ENCODE data around the gene AGAP1.

Gene AGAP1

DNA sequence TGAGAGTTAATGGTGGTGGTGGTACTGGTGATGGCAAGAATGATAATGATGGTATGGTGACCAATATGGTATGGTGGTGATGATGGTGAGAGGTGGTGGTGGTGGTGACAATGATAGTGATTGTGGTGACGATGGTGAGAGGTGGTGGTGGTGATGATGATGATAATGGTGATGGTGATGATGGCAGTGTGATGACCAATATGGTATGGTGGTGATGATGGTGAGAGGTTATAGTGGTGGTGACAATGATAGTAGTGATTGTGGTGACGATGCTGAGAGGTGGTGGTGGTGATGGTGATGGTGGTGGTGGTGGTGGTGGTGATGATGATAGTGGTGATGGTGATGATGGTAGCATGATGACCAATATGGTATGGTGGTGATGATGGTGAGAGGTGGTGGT lies 505.2 kb downstream of the AGAP1 start:
- no peak for DNase-seq (ENCODE audit: low read depth)

DNA sequence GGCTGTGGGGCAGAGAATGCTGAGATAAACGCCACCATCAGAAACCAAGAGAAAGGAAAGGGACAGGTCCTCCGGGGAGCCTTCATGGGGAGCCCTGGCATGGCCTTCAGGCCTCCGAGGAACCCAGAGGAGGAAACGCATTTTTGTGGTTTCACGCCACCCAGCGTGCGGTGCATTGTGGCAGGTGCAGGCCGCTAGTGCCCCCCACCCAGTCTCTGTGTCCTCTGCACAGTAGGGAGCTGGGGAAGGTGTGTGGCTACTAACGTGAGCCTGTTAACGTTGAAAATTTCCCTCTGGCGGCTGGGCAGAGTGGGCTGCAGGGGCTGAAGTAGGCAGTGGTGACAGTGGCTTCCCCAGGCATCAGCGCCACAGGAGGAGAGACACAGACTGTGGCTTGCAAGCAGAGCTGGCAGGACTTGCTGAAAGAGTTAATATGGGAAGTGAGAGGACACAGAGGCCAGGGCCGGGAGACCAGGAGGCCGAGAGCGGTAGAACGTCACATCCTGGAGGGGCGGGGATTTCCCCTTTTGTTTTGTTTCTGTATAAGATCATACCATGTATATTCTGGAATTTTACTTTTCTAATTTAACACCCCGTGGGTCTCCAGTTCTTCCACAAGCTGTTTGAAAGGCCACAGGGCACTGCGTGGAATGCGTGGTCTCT lies 507.5 kb downstream of the AGAP1 start:
- DNase-seq (ENCODE audit: low read depth) = no peak

DNA sequence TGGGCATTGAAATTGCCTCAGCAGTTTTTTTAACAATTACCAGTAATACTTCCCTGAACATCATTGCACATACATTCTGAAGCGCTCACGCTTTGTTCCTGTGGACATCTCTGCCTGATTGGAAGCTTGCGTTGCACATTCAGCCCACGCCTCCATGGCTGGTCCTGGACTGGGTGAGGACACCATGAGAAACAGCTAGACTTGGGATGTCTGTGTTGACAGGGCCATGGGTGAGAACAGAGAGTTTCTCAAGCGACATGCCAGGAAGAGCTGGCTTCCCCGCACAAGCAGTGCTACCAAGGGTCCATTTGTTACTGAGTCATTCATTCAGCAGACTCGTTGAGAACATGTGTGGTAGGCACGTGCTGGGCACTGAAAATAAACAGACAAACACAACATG lies 508.0 kb downstream of the AGAP1 start:
- DNase-seq (ENCODE audit: low read depth) = no peak

DNA sequence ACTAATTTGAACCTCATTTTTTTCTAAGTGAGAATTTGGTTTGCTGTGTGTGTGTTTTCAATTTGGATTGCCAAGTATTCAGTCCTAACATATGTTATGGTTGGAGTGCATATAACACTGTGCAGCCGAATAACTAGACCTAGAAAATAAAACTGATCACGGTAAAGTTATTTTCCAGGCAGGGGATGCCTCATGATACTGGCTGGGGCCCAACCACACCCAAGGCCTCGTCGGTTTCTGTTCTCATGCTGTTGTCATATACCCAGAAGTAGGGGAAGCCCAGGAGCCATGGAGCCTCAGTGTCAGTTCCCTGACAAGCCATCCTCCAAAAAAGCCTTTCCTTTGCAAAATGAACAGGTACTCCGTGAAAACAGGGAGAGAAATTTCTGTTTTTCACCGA lies 514.2 kb downstream of the AGAP1 start:
- no peak for DNase-seq (ENCODE audit: low read depth)

DNA sequence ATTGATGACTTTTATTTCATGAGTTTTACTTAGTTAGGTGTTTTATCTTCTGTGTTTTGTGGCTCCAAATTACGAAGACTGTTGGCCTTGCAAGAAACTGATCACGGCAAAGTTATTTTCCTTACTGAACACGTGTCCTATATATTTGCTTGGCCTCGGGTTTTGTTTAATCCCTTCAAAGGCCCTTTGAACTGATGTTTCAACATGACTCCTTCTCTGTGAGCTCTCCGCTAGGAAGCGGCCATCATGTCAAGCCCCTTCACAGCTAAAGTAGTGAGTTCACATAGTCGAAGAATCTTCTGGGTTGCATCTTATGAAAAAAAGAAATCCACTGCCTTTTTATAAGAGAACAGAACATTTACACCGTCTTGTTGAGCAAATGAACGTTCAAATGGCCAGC lies 515.0 kb downstream of the AGAP1 start:
- DNase-seq (ENCODE audit: low read depth) = no peak

DNA sequence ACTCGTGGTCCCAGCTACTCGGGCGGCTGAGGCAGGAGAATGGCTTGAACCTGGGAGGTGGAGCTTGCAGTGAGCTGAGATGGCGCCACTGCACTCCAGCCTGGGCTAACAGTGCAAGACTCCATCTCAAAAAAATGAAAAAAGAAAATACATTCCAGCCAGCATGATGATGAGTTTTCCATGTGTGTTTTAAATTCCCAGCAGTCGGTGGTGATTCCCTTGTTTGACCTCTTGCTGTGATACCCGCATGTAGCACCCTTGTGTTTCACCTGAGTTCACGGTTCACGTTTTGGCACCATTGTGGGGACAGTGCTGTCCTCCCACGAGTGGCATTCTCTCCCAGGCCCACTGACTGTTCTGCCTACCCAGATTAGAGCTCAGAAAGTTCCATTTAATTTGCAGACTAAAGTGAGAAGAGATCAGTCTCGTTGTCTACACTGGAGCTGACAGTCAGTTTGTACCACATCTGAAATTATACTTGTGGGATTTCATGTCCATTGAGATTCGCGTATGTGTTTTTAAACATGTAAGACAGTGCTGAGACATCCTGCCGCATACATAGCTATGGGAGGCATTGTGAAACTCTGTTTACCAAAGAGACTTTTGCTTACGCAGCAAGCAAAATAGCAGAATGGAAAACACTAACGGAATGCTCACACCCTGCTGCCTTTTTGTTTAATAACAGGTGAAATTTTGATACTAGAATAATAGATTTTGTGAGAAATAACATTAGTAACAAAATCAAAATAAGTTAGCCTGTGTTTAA lies 517.3 kb downstream of the AGAP1 start:
- DNase-seq (ENCODE audit: low read depth) = no peak

DNA sequence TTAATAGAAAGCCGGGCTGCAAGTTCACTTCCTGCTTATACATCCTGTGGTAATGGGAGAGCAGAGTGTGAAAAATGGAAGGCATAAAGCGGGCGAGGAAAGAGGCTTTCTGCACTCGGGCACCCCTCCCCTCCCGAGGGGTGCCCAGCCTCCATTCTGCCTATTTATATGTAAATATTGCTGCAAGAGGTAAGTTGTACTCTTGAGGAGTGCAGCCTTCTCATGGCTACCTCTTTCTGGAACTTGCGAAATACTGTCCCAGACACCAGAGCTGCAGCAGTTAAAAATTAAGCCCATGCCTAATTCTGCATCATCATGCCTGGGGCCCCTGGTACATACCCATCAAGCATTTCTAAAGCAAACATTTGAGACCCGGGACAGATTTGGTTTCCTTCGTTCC lies 518.3 kb downstream of the AGAP1 start:
- DNase-seq (ENCODE audit: low read depth) = no peak

DNA sequence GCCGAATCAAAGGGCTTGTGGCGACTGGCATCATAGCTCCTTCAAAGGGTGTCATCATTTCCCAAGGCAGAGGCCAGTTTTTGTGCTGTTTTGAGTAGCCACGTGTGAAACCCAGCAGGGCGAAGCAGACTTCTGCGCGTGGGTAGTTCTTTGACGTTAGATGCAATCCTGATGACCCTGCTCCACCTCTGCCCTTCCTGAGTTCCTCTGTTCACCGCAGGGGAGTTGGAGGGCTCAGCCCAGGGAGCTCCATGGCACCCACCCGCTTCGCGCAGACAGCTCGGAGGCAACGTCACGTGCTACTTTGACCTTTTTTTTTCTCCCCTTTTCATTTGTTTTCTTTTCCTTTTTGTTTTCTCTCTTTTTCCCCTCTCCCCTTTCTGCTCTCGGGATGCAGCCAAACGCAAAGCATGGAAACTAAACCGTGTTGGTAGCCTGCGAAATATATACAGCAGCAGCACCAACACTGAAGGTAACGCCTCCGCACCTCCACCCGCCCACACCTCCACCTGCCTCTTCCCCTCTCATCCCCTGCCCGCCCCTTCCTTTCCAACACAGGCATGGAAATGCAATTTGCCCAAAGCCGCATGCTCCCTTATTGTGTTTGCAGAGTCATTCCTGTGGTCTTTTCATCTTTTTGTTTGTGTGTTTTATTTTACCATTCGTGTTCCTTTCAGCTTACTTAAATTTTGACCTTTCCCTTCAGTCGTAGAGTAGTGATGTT lies 520.7 kb downstream of the AGAP1 start:
- DNase-seq (ENCODE audit: low read depth) = no peak

DNA sequence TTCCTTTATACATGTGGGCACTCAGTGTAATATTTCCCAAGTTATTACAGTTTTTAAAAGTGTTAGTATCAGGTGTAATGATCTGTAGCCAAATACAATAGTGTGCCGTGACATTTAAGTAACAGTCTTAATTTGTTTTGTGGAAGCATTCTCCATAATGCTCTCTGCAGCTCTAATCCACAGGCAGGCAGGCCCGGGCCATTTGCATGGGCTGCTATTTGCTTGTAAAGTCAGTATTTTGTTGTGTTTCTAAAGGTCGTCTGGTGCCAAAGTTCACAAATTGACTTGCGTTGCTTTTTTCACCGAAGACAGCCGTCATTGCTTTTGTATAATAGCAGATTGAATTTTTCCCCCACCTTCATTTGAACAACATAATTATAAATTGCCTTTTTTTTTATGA lies 521.3 kb downstream of the AGAP1 start:
- no peak for DNase-seq (ENCODE audit: low read depth)

DNA sequence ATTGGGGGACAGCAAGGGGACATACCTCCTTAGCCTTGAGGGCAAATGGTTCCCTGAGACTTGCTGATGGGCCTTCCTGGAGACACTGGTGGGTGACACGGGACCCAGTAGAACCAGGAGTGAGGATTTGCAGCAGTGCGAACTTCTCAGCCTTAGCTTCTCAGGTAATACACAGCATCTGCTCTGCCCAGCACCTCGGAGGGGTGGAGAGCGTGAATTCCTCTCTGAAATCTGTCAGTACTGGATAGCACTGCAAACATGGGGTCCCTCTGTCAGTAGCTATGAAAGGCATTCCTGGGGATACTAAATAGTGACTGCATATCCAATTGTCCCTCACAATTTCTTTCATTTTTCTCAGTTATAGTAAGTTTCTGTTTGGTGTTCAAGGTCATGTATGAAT lies 522.7 kb downstream of the AGAP1 start:
- DNase-seq (ENCODE audit: low read depth) = no peak

DNA sequence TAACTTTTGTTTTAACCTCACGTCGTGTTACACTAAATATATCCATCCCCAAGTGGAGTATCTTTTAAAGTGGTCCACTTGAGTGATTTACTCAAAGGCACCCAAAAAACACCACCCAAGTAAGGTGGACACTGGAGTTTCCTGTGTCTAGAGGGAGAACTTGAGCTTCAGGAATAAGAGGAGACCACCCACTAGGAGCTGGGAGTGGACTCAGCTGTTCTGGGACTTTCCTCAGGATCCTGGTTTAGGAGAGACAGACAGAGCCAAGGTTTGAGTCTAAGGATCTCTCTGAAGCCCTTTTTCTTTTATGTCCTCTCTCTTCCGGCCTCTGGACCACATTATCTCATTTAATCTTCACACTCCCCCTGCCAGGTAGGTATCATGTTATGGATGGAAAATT lies 523.6 kb downstream of the AGAP1 start:
- DNase-seq (ENCODE audit: low read depth) = no peak

DNA sequence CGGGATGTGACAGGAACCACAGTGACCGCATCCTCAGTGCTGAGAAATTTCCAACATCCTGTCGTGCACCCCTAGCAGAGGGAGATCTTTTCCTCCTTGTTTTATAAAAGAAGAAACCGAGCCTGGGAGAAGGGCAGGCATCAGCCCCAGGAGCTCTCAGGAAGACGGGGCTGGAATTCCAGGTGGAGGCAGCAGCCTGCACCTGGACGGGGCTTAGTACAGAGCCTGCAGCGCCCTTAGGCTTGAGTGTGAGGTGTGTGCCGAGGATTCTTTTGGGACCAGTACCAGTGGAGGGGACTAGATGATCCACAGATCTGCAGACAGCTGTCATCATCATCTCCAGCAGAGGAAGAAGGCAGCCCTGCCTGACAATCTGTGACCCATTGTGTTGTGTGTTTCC lies 525.6 kb downstream of the AGAP1 start:
- no peak for DNase-seq (ENCODE audit: low read depth)

DNA sequence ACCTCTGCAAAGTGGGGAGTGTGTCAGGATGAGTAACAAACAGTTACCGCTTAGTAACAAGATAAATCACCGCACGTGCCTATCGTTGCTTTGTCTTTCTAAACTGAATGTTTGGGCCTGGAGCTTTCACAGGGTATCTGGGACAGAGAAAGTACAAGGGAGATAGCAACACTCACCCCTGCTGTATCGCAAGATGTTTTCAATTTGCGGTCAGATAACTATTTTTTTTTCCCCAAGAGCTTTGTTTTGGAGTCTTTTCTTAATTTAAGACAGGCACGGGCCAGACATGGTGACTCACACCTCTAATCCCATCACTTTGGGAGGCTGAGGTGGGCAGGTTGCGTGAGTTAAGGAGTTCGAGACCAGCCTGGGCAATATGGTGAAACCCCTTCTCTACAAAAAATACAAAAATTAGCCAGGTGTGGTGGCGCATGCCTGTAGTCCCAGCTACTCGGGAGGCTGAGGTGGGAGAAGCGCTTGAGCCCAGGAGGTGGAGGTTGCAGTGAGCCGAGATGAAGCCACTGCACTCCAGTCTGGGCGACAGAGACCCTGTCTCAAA lies 527.7 kb downstream of the AGAP1 start:
- DNase-seq (ENCODE audit: low read depth) = peak; percentile 2

DNA sequence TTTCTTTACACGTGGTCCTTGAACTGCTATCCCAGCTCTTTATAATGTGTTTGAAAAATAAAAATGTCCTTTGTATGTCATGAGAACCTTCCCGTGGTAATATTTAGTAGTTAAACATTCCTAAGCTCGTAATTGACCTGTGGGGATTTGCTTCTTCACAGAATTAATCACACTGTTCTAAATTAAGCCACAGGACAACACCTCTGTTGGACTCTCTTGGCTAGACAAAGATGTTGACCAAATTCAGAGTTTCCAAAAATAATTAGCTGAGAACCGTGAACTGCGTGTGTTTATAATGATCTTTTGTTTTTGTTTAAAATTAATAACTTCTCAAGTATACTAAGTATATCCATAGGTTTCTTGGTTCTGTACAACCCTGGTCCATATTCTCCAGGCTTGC lies 528.3 kb downstream of the AGAP1 start:
- no peak for DNase-seq (ENCODE audit: low read depth)

DNA sequence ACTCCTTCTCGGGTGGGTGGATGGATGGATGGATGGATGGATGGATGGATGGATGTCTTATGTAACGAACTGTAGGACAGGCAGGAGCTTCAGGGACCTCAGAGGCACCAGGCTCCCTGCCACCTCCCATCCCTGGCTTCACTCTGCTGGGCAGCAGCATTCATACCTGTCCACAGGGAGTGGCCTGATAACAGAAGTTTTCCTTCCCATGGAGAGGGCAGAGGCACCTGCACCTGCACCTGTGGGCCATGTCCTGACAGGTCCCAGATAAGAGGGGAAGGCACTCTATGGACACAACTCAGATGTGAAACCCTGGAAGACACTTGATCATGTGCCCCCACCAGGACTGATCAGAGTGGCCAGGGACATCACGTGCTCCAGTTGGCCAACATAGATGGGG lies 532.0 kb downstream of the AGAP1 start:
- DNase-seq (ENCODE audit: low read depth) = no peak

DNA sequence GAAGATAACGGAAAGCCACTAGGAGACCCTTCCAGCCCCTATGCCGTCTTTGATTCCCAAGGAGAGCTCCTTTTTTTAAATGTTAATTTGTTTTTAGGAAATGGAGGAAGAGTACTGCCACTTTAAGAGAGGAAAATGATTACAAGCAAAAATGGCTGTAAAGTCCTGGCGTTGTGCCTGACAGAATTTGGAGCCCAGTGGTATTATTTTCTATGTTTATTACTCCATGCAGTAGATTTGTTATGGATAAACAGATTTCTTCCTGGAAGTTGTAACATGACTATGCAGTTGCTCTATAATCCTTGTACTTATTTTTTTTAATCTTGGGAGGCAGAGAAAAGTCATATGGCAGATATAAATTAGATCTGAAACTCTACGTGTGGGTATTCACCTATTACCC lies 533.0 kb downstream of the AGAP1 start:
- no peak for DNase-seq (ENCODE audit: low read depth)

DNA sequence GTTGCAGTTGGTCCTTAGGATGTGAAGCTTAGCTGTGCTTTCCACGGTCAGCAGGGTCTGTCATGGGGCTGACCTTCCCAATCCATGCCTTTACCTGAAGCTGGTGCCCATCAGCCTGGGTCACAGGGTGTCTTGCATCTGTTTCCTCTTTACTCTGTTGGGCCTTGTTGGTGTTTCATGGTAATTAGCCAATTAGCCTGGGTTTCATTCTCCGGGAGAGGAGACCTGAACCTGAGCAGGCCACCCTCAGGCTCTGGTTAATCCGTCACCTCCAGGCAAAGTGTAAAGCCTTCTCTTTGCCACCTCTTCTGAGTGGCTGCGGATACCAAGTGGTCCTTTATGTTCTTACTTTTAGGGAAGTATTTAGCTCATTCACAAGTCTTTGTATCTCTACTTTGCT lies 534.2 kb downstream of the AGAP1 start:
- no peak for DNase-seq (ENCODE audit: low read depth)

DNA sequence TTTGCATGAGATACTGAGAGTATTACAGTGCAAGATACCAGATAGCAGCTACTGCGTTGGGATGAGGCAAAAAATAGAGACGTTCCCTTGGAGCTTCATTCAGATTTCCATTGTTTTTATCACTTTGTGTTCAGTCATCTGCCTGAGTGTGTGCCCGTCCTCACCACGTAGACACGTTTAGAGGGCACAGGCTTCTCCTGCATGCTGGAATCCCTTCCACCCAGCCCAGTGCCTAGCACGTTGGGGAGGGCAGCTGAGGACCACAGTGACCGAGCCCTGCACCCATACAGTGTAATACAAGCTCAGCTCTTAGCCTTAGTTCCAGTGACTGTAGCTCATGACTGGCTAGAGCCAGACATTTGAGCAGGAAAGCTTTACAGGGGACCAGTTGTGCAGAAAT lies 539.6 kb downstream of the AGAP1 start:
- no peak for DNase-seq (ENCODE audit: low read depth)

DNA sequence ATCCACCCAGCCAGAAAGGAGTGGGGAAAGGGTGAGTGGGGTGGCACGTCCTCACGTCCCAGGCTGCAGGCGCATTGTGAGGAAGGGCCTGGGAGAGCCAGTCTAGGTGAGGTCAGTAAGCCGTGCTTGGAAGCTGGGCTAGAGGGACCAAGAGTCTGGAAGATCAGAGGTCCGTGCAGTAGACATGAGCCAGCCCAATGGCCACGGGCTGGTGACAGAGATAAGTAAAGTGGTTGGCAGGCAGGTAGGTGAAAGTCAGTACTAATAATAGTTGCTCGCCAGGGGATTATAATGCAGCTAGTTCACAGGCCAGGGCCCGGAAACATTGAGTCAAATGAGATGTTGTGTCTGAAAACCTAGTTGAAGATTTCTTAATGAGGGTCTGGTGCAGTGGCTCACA lies 541.1 kb downstream of the AGAP1 start:
- DNase-seq (ENCODE audit: low read depth) = no peak

DNA sequence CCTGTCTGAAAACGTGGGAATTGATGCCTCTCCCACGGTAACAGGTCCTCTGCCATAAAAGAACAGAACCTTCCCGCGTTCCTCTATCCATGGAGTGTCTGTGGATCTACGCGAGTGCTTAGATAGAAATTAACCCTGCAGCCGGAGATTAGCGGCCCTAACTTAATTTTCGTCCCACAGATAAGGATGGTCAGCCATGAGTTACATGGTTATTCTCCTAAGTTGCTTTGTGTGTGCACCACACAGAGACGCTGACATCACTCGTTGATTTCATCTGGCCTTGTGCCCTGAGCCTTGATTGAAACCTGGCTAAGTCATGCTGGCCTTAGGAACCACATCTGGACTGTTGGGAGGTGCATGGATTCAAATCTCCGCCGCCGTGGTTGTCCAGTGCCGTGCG lies 542.2 kb downstream of the AGAP1 start:
- no peak for DNase-seq (ENCODE audit: low read depth)

DNA sequence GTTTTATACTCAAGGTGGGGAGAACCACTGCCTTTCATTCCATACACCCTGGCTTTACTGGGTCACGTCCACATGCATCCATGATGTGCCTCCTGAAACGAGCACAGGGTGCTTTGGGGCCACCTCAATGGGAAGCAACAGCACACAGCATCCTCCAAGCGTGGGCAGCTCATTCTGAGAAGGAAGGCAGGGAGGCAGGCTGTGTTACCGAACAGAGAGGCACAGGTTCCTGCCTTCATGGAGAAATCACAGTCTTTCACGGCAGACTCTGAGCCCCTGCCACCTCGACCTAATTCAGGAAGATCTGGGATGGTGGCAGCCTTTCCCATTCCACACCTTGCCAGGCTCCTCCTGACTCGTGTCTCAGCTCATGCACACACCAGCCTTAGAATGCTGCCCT lies 544.3 kb downstream of the AGAP1 start:
- no peak for DNase-seq (ENCODE audit: low read depth)

DNA sequence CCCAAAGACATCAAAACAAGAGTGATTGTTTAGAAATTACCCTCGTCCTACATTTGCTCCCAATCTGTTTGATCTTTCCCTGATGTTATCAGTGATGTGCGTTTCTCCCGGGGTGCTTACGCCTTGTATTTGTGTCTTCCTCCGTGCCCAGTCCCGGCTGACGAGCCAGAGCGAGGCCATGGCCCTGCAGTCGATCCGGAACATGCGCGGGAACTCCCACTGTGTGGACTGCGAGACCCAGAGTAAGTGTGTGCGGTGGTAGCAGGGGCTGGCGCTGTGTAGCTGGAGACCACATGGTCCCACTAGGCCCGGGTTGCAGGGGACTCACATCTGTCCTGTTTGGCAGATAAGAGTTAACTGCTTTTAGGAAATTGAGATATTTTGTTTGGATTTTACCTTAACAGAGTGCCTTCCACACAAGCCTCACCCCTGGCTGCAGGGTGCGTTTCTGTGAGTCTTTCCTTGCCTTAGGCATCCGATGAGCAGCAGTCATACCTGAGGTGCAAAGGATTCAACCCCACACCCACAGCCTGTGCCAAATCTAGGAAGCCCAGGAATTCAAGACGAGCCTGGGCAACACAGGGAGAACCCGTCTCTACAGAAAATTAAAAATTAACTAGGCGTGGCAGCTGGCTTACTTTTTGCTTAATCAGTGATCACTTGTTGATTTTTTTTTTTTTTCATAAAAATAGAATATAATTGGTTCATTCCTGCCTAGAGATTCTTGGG lies 546.9 kb downstream of the AGAP1 start:
- no peak for DNase-seq (ENCODE audit: low read depth)

Measured in GM04504 (cell line).